ENCODE data around the gene SLC31A1.

DNA sequence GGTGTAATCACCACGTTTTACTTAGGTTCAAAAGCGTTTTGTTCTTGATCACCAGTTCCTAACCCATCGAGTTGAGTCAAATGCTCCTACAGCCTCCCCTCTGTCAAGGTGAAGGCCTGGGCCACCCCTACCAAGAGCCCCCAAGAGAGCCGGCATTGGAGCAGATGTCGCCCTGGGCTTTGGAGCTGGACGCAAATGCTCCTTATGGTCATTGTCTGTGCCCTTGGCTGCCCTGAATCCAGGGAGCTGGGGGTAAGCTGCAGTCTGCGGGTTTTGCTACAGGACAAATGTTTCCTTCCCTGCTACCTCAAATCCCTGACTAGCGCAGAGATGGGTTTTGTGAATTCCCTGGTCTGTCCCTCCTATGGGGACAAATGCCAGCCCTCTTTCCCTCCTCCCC lies 77.0 kb downstream of the SLC31A1 start:
- TF ChIP-seq, protein P1, sequence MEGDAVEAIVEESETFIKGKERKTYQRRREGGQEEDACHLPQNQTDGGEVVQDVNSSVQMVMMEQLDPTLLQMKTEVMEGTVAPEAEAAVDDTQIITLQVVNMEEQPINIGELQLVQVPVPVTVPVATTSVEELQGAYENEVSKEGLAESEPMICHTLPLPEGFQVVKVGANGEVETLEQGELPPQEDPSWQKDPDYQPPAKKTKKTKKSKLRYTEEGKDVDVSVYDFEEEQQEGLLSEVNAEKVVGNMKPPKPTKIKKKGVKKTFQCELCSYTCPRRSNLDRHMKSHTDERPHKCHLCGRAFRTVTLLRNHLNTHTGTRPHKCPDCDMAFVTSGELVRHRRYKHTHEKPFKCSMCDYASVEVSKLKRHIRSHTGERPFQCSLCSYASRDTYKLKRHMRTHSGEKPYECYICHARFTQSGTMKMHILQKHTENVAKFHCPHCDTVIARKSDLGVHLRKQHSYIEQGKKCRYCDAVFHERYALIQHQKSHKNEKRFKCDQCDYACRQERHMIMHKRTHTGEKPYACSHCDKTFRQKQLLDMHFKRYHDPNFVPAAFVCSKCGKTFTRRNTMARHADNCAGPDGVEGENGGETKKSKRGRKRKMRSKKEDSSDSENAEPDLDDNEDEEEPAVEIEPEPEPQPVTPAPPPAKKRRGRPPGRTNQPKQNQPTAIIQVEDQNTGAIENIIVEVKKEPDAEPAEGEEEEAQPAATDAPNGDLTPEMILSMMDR (IDR thresholded peaks at IDR 0.05; ENCODE audit: extremely low read depth in 1 of 2, insufficient read depth in 1 of 2, low read depth in 1 of 2, low read length in 2 of 2): no peak
- TF ChIP-seq EZH2 (IDR thresholded peaks at IDR 0.05; ENCODE audit: borderline replicate concordance, low read depth, low read length, severe bottlenecking): no peak
- TF ChIP-seq, protein P2, sequence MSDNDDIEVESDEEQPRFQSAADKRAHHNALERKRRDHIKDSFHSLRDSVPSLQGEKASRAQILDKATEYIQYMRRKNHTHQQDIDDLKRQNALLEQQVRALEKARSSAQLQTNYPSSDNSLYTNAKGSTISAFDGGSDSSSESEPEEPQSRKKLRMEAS (IDR thresholded peaks at IDR 0.05; ENCODE audit: insufficient read depth, insufficient read length): no peak
- no peak for TF ChIP-seq POLR2A (IDR thresholded peaks at IDR 0.05; ENCODE audit: low read depth, low read length)
- no peak for TF ChIP-seq FOS (IDR thresholded peaks at IDR 0.05; ENCODE audit: borderline replicate concordance, insufficient read depth, low read length)
